H1 (cell line): ENCODE results near the gene CC2D2A. TPM values are rescaled to one million over a fixed set of nuclear protein-coding genes. Genes with fewer than 3 reads are reported as not detected.

Experiments
- CTCF ChIA-PET: fragments of 300-600 bp; sonication (Branson Sonifier 250); formaldehyde crosslinking; loops from one replicate; lab custom pipeline; 2021; ENCODE audit not compliant: partially characterized antibody; lab: Charles Lee
- POLR2A ChIA-PET: fragments of 300-600 bp; sonication (Branson Sonifier 250); formaldehyde crosslinking; loops from one replicate; lab custom pipeline; 2021; ENCODE audit warnings: inconsistent platforms; ENCODE audit not compliant: partially characterized antibody; lab: Charles Lee
- DNase-seq, 2 experiments: peaks; one replicate each; pipeline versions ENCODE4 v3.0.0 to v3.0.0-alpha.2; 2010 to 2022; ENCODE audit warnings: low spot score in 2 of 2, low read depth in 1 of 2, mixed read lengths in 1 of 2
- FAIRE-seq: peaks from 2 replicates; lab custom pipeline; 2011; peaks lifted over from hg19 to GRCh38; lab: Jason Lieb, UNC
- H2AFZ ChIP-seq: 2 replicates; pipeline ENCODE4 v1.8.1; 2012; ENCODE audit warnings: low read length, inconsistent platforms
- H2AK5ac ChIP-seq: 2 replicates; pipeline ENCODE4 v1.6.1; 2013; ENCODE audit warnings: low read depth, low read length
- H2BK120ac ChIP-seq: replicated peaks from 2 replicates; pipeline ENCODE3; 2013; ENCODE audit warnings: low read depth, low read length, inconsistent platforms
- H2BK12ac ChIP-seq: 2 replicates; pipeline ENCODE4 v1.6.1; 2013; ENCODE audit warnings: low read depth, low read length
- H2BK15ac ChIP-seq: 2 replicates; pipeline ENCODE4 v1.6.1; 2013; ENCODE audit warnings: low read length
- H2BK20ac ChIP-seq: 2 replicates; pipeline ENCODE4 v1.6.1; 2013; ENCODE audit warnings: low read length
- H2BK5ac ChIP-seq: 2 replicates; pipeline ENCODE4 v1.6.1; 2013; ENCODE audit warnings: low read depth, low read length
- H3K14ac ChIP-seq: 2 replicates; pipeline ENCODE4 v1.6.1; 2013; ENCODE audit warnings: inconsistent platforms; ENCODE audit not compliant: insufficient read length
- H3K18ac ChIP-seq: 2 replicates; pipeline ENCODE4 v1.6.1; 2013; ENCODE audit warnings: low read length; ENCODE audit errors: extremely low read depth
- H3K23ac ChIP-seq: 2 replicates; pipeline ENCODE4 v1.6.1; 2013; ENCODE audit warnings: inconsistent platforms; ENCODE audit not compliant: insufficient read length
- H3K23me2 ChIP-seq: 2 replicates; pipeline ENCODE4 v1.6.1; 2013; ENCODE audit warnings: low read depth, low read length
- H3K27ac ChIP-seq: 2 replicates; pipeline ENCODE4 v1.6.1; 2011; ENCODE audit warnings: low read depth, low read length, inconsistent platforms
- H3K27me3 ChIP-seq, 4 experiments: replicated peaks in 1 of 4; 1 replicate in 1 of 4; 2 replicates in 3 of 4; pipeline versions ENCODE4 v1.6.1 to v1.8.1; 2011 to 2013; ENCODE audit warnings: low read length in 3 of 4, mild to moderate bottlenecking in 3 of 4, inconsistent platforms in 2 of 4, mixed read lengths in 2 of 4, moderate library complexity in 1 of 4; ENCODE audit not compliant: control insufficient read depth in 3 of 4, insufficient read depth in 3 of 4; ENCODE audit errors: extremely low read depth in 1 of 4
- H3K36me3 ChIP-seq, 4 experiments: 2 replicates each; pipeline versions ENCODE4 v1.6.1 to v1.8.1; 2011 to 2013; ENCODE audit warnings: mild to moderate bottlenecking in 4 of 4, low read length in 3 of 4, moderate library complexity in 2 of 4, control low read depth in 1 of 4, inconsistent platforms in 1 of 4; ENCODE audit not compliant: insufficient read depth in 4 of 4, control insufficient read depth in 2 of 4
- H3K4ac ChIP-seq: replicated peaks from 2 replicates; pipeline ENCODE3; 2013; ENCODE audit warnings: low read length, low read depth, mixed read lengths, inconsistent platforms; ENCODE audit not compliant: insufficient read length
- H3K4me1 ChIP-seq, 4 experiments: replicated peaks in 1 of 4; 1 replicate in 1 of 4; 2 replicates in 3 of 4; pipeline versions ENCODE4 v1.6.1 to v1.8.1; 2011 to 2013; ENCODE audit warnings: low read length in 3 of 4, inconsistent platforms in 2 of 4, mixed read lengths in 1 of 4; ENCODE audit not compliant: insufficient read depth in 4 of 4, control insufficient read depth in 3 of 4
- H3K4me2 ChIP-seq, 2 experiments: 2 replicates each; pipeline versions ENCODE4 v1.6.1 to v1.8.1; 2011 to 2013; ENCODE audit warnings: low read depth in 2 of 2, low read length in 2 of 2, control low read depth in 1 of 2, inconsistent platforms in 1 of 2, mild to moderate bottlenecking in 1 of 2; ENCODE audit not compliant: insufficient read depth in 1 of 2
- H3K4me3 ChIP-seq, 4 experiments: fragments of 200-600, 300-600 bp in 1 of 4; sonication (generic), shearing (Covaris generic), sonication (Bioruptor Twin) in 1 of 4; 2 replicates each; pipeline versions ENCODE4 v1.5.1 to v1.8.1; 2011 to 2016; ENCODE audit warnings: low read length in 4 of 4, low read depth in 3 of 4, control low read depth in 2 of 4, inconsistent platforms in 2 of 4, mild to moderate bottlenecking in 2 of 4, mixed read lengths in 1 of 4, moderate library complexity in 1 of 4; ENCODE audit not compliant: insufficient read depth in 2 of 4; ENCODE audit errors: extremely low read depth in 1 of 4
- H3K56ac ChIP-seq: replicated peaks from 2 replicates; pipeline ENCODE3; 2013; ENCODE audit warnings: low read depth, mild to moderate bottlenecking, mixed read lengths, low read length, inconsistent platforms; ENCODE audit not compliant: insufficient read length
- H3K79me1 ChIP-seq: 2 replicates; pipeline ENCODE4 v1.6.1; 2013; ENCODE audit warnings: low read depth, low read length, control low read depth
- H3K79me2 ChIP-seq, 2 experiments: 2 replicates each; pipeline versions ENCODE4 v1.6.1 to v1.8.1; 2012 to 2013; ENCODE audit warnings: low read length in 2 of 2, mild to moderate bottlenecking in 2 of 2, inconsistent platforms in 1 of 2; ENCODE audit not compliant: insufficient read depth in 2 of 2, control insufficient read depth in 1 of 2
- H3K9ac ChIP-seq, 4 experiments: replicated peaks in 1 of 4; 1 replicate in 1 of 4; 2 replicates in 3 of 4; pipeline versions ENCODE4 v1.6.1 to v1.8.1; 2011 to 2013; ENCODE audit warnings: low read depth in 3 of 4, low read length in 3 of 4, control low read depth in 2 of 4, mild to moderate bottlenecking in 2 of 4, moderate library complexity in 2 of 4, inconsistent platforms in 1 of 4; ENCODE audit errors: extremely low read depth in 1 of 4
- H3K9me3 ChIP-seq, 2 experiments: 2 replicates each; pipeline versions ENCODE4 v1.6.1 to v1.8.1; 2012 to 2013; ENCODE audit warnings: mild to moderate bottlenecking in 2 of 2, moderate library complexity in 2 of 2, control low read depth in 1 of 2, inconsistent platforms in 1 of 2, low read depth in 1 of 2, low read length in 1 of 2, mixed read lengths in 1 of 2; ENCODE audit not compliant: insufficient read depth in 2 of 2
- H4K20me1 ChIP-seq, 2 experiments: replicated peaks in 1 of 2; 2 replicates each; pipeline versions ENCODE3 to v1.8.1; 2011 to 2013; ENCODE audit warnings: inconsistent platforms in 2 of 2, low read length in 2 of 2, mild to moderate bottlenecking in 1 of 2; ENCODE audit not compliant: insufficient read depth in 2 of 2, control insufficient read depth in 1 of 2
- H4K5ac ChIP-seq: 2 replicates; pipeline ENCODE4 v1.6.1; 2013; ENCODE audit warnings: low read length, low read depth, mixed read lengths, inconsistent platforms; ENCODE audit not compliant: insufficient read length
- H4K8ac ChIP-seq: 2 replicates; pipeline ENCODE4 v1.8.0; 2013; ENCODE audit warnings: mild to moderate bottlenecking, moderate library complexity, low read length, inconsistent platforms; ENCODE audit not compliant: insufficient read depth; ENCODE audit errors: extremely low read depth
- H4K91ac ChIP-seq: replicated peaks from 2 replicates; pipeline ENCODE3; 2013; ENCODE audit warnings: low read length, mixed read lengths, inconsistent platforms; ENCODE audit not compliant: insufficient read length
- BRCA1 ChIP-seq: IDR thresholded peaks from 2 replicates; pipeline ENCODE4 v1.6.1; 2012; ENCODE audit warnings: low read depth, low read length, improper control_type of control experiment
- CBX8 ChIP-seq: fragments of 300-800, 300-1000 bp; sonication (generic); IDR thresholded peaks from 2 replicates; pipeline ENCODE4 v1.7.1; 2016; ENCODE audit warnings: low read depth, low read length, borderline replicate concordance
- CHD2 ChIP-seq: IDR thresholded peaks from 2 replicates; pipeline ENCODE4 v1.6.1; 2012; ENCODE audit warnings: low read length, improper control_type of control experiment
- CREB1 ChIP-seq: IDR thresholded peaks from 2 replicates; pipeline ENCODE4 v1.6.1; 2012; ENCODE audit warnings: inconsistent platforms
- E2F6 ChIP-seq: IDR thresholded peaks from 2 replicates; pipeline ENCODE4 v1.6.1; 2012; ENCODE audit warnings: inconsistent platforms
- EZH2 ChIP-seq: fragments of 200-600 bp; sonication (generic); IDR thresholded peaks from 2 replicates; pipeline ENCODE4 v1.7.1; 2012; ENCODE audit warnings: low read depth, mild to moderate bottlenecking, moderate library complexity, low read length, inconsistent platforms; ENCODE audit not compliant: severe bottlenecking
- HDAC2 ChIP-seq, 2 experiments: fragments of 300-600 bp in 1 of 2; sonication (generic) in 1 of 2; IDR thresholded peaks; 2 replicates each; pipeline ENCODE4 v1.6.1; 2011 to 2012; ENCODE audit warnings: low read depth in 2 of 2, low read length in 2 of 2, mild to moderate bottlenecking in 2 of 2, moderate library complexity in 2 of 2, borderline replicate concordance in 1 of 2, inconsistent platforms in 1 of 2
- HDAC6 ChIP-seq: IDR thresholded peaks from one replicate; pipeline ENCODE4 v1.7.1; 2012; ENCODE audit warnings: low read depth, mild to moderate bottlenecking, inconsistent platforms, low read length, moderate library complexity
- POLR2A ChIP-seq, 2 experiments: IDR thresholded peaks; 1 replicate in 1 of 2; 2 replicates in 1 of 2; pipeline ENCODE4 v1.6.1; 2011; ENCODE audit warnings: low read depth in 2 of 2, low read length in 2 of 2, mild to moderate bottlenecking in 2 of 2; ENCODE audit errors: control extremely low read depth in 1 of 2
- RAD21 ChIP-seq, 2 experiments: IDR thresholded peaks in 1 of 2; conservative IDR thresholded peaks in 1 of 2; 2 replicates each; pipeline ENCODE4 v1.6.1; 2011; ENCODE audit warnings: low read depth in 2 of 2, low read length in 2 of 2, improper control_type of control experiment in 1 of 2, inconsistent platforms in 1 of 2, mild to moderate bottlenecking in 1 of 2, moderate library complexity in 1 of 2
- RBBP5 ChIP-seq: IDR thresholded peaks from 2 replicates; pipeline ENCODE4 v1.7.1; 2012; ENCODE audit warnings: low read depth, mild to moderate bottlenecking, inconsistent platforms, low read length, moderate library complexity, borderline replicate concordance
- TEAD4 ChIP-seq: IDR thresholded peaks from 2 replicates; pipeline ENCODE4 v1.6.1; 2012; ENCODE audit warnings: low read depth, low read length, inconsistent platforms, mixed read lengths
- polyA plus RNA-seq, 7 experiments: library from polyadenylated mRNA; depleted of rRNA in 3 of 7; stranded (reverse) in 5 of 7; unstranded in 2 of 7; fragments of >200 nt in 5 of 7; fragments of 200-250 nt in 2 of 7; gene quantifications; 1 replicate in 5 of 7; 2 replicates in 1 of 7; 4 replicates in 1 of 7; pipeline versions ENCODE4 v1.2.1 to v1.2.3, GENCODE V29; 2011 to 2013; ENCODE audit warnings: missing spikeins in 2 of 7, mixed read lengths in 2 of 7
- total RNA-seq: library from RNA; stranded (reverse); fragmentation: NEBNext Ultra II Directional; extraction: Animal tissue kit (Norgen Biotek cat#: 25700); gene quantifications from 2 replicates; pipeline ENCODE4 v1.2.1, GENCODE V29; 2021

The CC2D2A gene
- total and polyA plus RNA-seq, 2 of the 8 experiments (the other 6 are each of a cell fraction or from before 2014, with no cell fraction given): 11.0 to 12.2 TPM

GRCh38 chr4:15568821-15569220 is 99.1 kb downstream of the CC2D2A start:
- Histone ChIP-seq H2AFZ (no peak overlapping the region), H3K27me3 (no peaks in the 10 kb centered on the region), H2BK120ac (no peak overlapping the region), H3K27ac (no peak overlapping the region), H3K36me3 (peaks cover 0 to 3% (median under 1%) of the 10 kb centered on the region in 4 experiments; a peak in 2 of 8 replicates), H3K4ac (no peak overlapping the region), H4K8ac (no peak overlapping the region)
- DNase-seq (no peak), FAIRE-seq (no peak)
- POLR2A ChIA-PET: no interaction called here
- TF ChIP-seq RBBP5 (no peak), TEAD4 (no peak), POLR2A (IDR thresholded peaks at IDR 0.05; ENCODE audit: control extremely low read depth in 1 of 2, low read depth in 2 of 2, low read length in 2 of 2) (no peak), BRCA1 (no peak), CHD2 (no peak), CREB1 (no peak), RAD21 (IDR thresholded peaks at IDR 0.05 in 1 of 2, conservative IDR thresholded peaks at IDR 0.05 in 1 of 2; ENCODE audit: low read depth in 2 of 2, low read length in 2 of 2) (no peak), HDAC6 (no peak), CBX8 (no peak), EZH2 (no peak), HDAC2 (IDR thresholded peaks at IDR 0.05; ENCODE audit: borderline replicate concordance in 1 of 2, low read depth in 2 of 2, low read length in 2 of 2) (no peak), E2F6 (no peak)
- TF ChIP-seq, all 59 proteins: peak for 0
- no peak overlapping the region for H2BK5ac ChIP-seq
- H3K4me2 ChIP-seq: no peak overlapping the region
- no peak overlapping the region for H3K18ac ChIP-seq
- H3K4me1 ChIP-seq: no peaks in the 10 kb centered on the region
- H3K4me3 ChIP-seq: no peak overlapping the region
- H3K23me2 ChIP-seq: no peaks in the 10 kb centered on the region
- H3K9ac ChIP-seq: no peak overlapping the region
- H4K20me1 ChIP-seq: no peaks in the 10 kb centered on the region
- H3K56ac ChIP-seq: no peak overlapping the region
- H3K23ac ChIP-seq: no peak overlapping the region
- H4K5ac ChIP-seq: no peak overlapping the region
- H3K9me3 ChIP-seq: no peaks in the 10 kb centered on the region
- no peaks in the 10 kb centered on the region for H3K79me1 ChIP-seq
- H2BK15ac ChIP-seq: no peak overlapping the region
- H3K79me2 ChIP-seq: no peaks in the 10 kb centered on the region
- H2AK5ac ChIP-seq: no peak overlapping the region
- CTCF ChIA-PET: no interaction called here
- H2BK12ac ChIP-seq: no peak overlapping the region
- H3K14ac ChIP-seq: no peak overlapping the region
- no peak overlapping the region for H2BK20ac ChIP-seq
- H4K91ac ChIP-seq: no peak overlapping the region
